ENCODE results near the gene JOSD1.

- TF ChIP-seq EZH2 (IDR thresholded peaks at IDR 0.05; ENCODE audit: insufficient read depth, poor library complexity, severe bottlenecking), result no peak
- no peak for TF ChIP-seq EZH2phosphoT487 (IDR thresholded peaks at IDR 0.05; ENCODE audit: insufficient read depth, low read depth)
Observed at GRCh38 chr22:38657045-38657909, 43.5 kb downstream of the JOSD1 start.
